Myocyte (in vitro differentiated cells): ENCODE data around the gene CDKN2B. TPM values are rescaled to one million over a fixed set of nuclear protein-coding genes. Genes with fewer than 3 reads are reported as not detected.
"Not testable (repeated sequence)": the region's sequence is repeated elsewhere in the genome, so short reads cannot be mapped to it uniquely, and the experiment has no call there.

Source experiments
- DNase-seq: peaks from one replicate; pipeline ENCODE4 v3.0.0-alpha.2; 2012; ENCODE audit warnings: low read depth
- polyA plus RNA-seq: library from polyadenylated mRNA; unstranded; fragments of >200 nt; gene quantifications from one replicate; pipeline ENCODE4 v1.2.1, GENCODE V29; 2012; ENCODE audit warnings: missing spikeins
- total RNA-seq: library from RNA; depleted of rRNA; stranded (reverse); fragments of >200 nt; gene quantifications from 2 replicates; pipeline ENCODE4 v1.2.3, GENCODE V29; 2014

CDKN2B gene, protein sequence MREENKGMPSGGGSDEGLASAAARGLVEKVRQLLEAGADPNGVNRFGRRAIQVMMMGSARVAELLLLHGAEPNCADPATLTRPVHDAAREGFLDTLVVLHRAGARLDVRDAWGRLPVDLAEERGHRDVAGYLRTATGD
- 75.8 and 81.1 TPM in 2 replicates for total RNA-seq
- polyA plus RNA-seq, result 170 TPM

DNA sequence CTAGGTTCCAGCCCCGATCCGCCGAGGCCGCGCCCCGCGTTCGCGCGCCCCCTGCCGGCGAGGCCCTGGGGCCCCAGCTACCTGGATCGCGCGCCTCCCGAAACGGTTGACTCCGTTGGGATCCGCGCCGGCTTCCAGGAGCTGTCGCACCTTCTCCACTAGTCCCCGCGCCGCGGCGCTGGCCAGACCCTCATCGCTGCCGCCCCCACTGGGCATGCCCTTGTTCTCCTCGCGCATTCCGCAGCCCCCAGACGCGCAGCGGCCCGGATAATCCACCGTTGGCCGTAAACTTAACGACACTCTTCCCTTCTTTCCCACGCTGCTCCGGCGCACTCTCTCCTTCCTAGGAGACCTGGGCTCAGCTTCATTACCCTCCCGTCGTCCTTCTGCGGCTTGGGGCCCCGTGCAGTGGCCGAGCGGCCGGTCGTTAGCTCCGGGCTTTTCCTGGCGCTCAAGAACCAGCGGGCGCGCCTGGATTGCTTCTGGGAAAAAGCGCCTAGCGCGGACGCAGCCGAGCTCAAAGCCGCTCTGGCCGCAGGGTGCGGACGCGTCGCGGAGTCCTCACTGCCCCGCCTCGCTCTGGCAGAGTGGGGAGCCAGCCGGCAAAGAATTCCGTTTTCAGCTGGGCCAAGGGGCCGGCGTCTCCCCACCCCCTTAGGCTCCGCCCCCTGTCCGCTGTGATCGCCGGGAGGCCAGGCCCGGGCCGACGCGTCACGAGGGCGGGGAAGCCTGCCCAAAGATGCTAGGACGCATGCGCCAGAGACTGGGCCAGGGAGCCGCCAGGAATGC, at the start of gene CDKN2B:
CDKN2B (minus strand) TSS at position 589 of the 789 bp plus-strand sequence; CDS start at position 237, 352 bp downstream.
- DNase-seq, result peak; percentile 100

DNA sequence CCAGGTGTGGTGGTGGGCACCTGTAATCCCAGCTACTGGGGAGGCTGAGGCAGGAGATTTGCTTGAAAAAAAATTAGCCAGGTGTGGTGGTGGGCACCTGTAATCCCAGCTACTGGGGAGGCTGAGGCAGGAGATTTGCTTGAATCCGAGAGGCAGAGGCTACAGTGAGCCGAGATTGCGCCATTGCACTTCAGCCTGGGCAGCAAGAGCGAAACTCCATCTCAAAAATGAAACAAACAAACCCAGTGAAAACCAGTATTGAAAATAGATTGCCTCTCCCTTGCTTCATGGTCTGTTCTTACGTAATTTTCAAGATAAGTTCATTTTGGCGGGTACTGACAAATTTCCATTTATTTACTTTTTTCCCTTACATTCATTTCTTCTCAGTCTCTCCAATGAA, 48.9 kb upstream of the CDKN2B start:
- DNase-seq, result not testable (repeated sequence)

DNA sequence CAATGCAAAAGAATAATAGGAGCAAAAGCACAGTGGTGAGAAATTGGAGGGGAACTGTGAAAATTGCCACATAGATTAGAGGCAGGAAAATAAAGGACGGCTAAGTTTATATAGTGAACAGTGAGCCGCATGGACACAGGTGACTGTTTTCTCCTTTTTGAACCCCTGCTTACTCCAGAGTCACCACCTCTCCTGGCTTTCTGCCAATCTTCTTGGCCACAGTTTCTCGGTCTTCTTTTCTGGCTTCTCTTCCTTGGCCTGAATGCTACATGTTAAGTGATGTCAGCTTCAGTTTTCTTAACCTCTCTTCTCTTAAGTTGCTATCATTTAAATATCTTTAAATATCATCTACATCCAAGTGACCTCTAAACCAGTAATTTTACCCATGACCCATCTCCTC, 47.3 kb upstream of the CDKN2B start:
- no peak for DNase-seq

DNA sequence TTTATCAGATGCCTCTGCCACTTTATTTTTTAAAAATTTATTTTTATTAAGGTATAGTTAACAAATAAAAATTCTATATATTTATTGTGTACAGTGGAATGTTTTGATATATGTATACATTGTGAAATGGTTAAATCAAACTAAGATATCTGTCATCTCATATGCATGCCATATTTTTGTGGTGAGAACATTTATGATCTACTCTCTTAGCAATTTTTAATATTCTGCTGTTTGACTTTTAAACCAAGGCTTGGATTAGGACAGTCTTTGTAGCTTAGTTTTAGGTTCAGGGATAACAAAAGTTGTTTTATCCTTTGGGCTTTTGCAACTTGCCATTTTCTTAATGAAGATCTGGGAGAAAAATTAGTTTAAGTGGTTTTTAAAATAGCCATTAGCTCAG, 46.0 kb upstream of the CDKN2B start:
- no peak for DNase-seq

DNA sequence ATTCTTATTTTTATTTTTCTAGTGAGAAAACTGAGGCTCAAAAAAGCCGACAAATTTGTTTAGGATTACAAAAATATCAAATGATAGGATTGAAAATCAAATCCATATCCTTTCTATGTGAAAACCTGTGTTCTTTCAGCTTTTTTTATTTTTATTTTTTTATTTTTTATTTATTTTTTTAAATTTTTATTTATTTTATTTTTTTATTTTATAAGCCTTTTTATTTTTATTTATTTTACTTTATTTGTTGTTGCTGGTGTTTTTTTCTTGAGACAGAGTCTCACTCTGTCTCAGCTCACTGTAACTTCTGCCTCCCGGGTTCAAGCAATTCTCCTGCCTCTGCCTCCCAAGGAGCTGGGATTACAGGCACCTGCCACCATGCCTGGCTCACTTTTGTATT, 45.4 kb upstream of the CDKN2B start:
- no peak for DNase-seq

DNA sequence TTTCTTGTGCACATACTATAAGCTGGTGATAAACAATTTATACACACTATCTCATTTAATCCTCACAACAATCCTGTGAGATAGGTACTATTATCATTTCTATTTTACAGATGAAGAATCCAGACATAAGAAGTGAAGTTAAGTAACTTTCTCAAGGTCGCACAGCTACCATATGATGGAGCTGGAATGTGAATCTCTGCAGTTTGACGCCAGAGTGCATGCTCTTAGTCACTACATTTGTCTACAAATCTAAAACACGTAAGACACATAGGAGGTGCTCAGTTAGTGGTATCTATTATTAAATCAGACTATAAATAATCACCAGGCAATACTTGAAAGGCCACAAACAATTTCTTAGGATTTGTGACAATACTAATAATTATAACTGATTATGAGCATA, 45.0 kb upstream of the CDKN2B start:
- no peak for DNase-seq

DNA sequence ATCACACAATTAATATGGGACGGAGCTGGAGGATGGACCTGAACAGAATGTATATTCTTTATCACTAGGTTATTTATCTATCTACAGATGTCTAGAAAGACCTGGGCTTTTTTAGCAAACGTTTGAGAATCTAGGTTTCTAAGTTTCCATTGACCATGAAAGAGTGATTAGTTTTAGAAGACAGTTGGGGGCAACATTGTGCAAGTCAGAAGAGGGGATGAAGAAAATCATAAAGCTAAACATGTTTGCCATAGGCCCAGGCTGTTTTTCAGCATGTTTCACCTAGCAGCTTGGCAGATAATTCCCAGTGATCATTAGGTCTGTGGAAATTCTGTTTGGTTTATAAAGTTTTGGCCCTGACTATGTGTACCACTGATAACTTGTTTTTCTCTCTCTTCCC, 44.1 kb upstream of the CDKN2B start:
- DNase-seq, result peak; percentile 41

DNA sequence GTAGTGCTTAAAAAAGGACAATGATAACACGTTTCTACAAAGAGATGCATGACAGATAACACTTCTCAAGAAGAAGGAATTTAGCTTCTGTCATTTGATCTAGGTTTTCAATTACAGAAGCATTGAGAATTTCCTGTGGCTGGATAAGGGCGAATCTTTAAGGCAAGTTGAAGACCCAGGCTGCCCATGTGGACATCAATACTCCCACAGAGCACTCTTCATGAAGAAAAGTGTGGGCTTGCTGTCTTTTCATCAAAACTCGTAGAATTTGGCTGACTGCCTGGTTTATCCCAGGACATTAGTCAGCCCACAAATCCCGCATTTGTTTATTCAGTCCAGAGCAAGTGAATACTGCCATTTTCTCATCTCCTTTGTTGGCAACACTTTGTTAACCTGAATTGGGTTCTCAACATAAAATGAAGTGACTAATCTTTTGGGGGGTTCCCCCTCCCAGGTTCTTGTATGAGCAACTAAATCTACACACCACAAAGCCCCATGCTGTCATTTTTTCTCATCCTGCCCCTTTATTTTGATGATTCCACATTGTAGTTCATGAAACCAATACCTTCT, 43.4 kb upstream of the CDKN2B start:
- peak; percentile 89 for DNase-seq

DNA sequence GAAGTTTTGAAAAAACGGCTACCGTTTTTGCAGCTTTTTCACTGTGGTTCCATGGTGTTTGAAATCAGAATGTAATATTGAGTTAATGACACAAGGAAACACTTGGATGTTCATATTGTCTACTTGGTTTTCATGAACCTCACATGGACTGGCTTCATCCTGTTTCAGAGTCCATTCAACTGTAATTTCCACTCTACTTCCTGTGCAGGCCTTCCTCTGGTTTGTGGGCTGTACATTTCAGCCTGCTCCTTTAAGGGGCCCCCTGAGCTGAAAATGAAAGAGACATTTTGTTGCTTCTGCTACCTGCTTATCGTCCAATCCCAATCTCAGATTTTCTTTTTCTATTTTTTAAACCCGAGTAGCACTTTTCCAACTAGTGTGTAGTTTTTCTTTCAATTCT, 41.8 kb upstream of the CDKN2B start:
- DNase-seq, result no peak

DNA sequence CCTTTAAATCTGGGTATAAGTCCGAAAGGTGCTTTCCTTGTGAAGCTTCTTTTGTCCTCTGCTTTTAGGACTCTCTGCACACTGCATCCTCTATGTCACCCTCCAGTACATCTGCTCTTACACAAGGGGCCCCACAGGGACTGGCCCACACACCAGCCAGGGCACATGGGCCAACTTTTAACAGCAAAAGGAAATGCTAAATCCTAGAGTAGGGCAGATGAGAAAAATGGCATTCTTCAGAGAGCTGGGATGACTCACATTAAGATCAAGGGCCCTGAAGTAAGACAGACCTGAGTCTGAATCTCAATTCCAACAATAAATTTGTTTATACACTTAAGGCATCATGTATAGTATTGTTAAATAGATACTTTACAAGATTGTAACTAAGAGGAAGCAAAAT, 40.3 kb upstream of the CDKN2B start:
- DNase-seq, result no peak

DNA sequence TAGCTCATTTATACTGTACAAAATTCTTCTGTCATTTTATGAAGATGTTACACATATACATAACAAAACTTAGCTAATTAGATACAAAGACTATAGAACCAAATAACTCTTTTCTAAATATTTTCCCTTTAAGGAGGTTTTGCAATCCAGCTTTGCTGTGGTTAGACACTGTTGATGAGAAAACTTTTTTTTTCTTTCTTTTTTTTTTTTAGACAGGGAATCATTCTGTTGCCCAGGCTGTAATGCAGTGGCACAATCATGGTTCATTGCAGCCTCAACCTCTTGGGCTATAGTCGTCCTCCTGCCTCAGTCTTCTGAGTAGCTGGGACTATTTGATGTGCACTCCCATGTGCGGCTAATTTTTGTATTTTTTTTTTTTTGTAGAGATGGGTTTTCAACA, 38.5 kb upstream of the CDKN2B start:
- DNase-seq, result no peak

DNA sequence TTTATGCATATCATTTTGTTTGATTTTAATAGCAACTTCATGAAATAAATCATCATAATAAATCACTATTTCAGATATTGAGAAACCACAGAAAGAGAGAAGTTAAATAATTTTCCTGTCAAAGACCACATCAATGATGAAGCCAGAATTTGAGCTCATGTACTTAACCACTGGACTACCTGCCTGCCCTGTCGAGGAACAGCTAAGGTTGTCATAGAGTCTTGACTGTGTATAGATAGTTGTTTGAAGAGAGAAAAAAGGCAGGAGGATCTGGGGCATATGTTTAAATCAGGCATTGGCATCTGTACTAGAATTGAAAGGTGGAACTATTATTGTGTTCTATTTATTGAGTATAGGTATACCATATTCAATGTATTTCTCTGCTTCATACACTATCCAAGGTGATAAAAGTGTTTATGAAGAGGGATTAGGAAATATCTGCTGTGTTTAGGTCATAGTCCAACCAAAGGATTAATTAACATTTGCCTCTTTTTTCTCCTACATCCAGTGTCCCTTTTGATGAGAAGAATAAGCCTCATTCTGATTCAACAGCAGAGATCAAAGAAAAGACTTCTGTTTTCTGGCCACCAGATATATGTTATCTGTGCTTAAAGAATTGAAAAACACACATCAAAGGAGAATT, 37.3 kb upstream of the CDKN2B start:
- no peak for DNase-seq

DNA sequence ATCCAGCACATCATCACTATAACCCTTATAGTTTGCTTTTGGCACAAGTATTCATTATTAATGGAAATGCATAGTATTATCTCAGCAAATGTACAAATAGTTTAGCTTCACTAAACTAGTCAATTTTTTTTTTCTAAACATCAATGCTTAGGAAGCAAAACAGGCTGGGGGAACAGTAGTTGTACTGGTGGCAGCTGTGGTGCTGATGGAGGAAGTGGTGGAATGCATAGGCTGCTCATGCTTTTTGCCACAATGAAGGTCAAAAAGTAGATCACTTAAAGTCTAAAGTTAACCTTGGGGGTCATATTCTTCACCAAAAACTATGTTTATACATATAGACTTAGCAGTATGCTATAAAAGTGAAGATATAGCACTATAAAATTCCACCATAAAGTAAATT, 36.3 kb upstream of the CDKN2B start:
- DNase-seq, result no peak

DNA sequence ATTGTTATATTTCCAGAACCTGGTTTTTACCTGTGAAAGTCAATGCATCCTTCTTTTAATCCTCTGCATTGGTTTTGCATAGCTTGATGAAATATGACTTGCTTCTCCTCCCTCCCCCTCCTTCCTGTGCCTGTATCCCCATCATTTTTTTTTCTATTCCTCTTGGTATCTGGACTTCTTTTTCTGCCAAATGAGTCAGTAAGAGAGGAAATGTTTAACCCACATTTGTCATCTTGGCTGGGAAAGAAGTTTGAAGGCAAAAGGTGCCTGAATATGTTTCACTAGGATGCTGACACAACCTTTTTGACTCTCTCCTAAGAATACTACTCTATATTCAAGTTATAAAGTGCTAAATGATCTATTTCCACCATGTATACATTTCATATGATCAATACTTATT, 35.5 kb upstream of the CDKN2B start:
- DNase-seq, result peak; percentile 32

DNA sequence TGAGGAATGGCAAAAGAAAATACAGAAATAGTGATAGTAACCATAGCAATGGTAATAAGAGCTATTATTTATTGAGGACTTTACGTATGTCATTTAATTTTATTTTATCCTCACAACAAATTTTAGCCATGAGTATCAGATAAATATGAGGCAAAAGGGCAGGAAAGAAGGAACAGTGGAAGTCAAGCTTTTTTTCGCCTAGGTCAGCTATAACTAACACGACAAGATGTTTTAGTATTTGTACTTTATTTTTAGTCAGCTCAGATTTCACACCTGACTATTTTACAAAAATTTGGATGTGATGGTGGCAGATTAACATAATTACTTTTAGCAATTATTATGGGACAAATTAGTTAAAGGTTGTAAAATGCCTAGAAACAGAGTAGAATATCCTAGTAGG, 34.8 kb upstream of the CDKN2B start:
- no peak for DNase-seq

DNA sequence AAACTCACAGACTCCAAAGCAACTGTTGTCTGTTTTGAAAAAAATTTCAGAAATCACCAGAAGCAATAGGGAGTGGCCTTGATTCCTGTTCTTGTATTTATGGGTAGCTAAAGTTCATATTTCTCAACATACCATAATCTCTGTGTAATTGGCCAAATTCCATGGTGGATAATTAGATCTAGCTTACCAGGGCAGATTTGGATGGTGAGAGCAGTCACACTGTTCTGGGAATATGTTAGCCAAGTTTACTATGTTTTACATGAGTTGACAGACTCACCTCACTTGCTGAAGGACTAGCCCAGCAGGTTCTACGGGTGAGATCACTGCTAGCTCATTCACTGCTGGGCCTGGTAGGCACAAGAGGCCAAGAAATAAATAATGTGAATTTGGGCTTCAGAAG, 32.7 kb upstream of the CDKN2B start:
- no peak for DNase-seq

DNA sequence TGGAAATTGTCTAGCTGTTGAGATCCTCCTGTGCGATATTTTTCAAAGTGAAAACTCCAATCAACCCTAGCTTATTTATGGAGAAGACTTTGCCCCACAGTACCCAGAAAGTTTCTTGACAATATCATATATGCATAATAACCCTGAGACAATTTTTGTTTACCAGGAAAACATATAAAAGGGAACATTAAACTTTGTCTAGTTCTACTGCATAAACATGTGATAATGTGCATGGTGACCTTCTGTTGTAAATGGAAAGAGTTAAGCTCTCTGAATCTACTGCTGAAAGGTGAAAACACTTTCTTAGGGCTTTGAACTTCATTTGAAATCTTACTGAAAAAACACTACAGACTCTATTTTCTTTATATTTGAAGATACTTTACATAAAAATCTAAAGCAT, 32.2 kb upstream of the CDKN2B start:
- no peak for DNase-seq

DNA sequence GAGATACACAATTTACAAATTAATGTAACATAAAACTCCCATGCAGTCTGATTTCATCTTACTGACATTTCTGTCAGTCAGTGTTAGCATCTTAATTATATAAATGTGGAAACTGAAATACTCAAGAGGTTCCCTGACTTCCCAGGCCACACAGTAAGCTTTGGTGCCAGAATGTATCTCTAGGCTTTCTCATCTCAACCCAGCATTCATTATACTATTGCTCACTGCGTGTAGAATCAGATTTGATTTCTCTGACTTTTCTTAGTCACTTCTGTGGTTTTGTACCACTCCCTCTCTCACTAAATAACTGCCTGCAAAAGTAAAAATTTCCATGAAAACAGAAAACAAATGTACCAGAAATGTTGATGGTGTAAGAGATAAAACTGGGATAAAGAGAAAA, 31.7 kb upstream of the CDKN2B start:
- DNase-seq, result peak; percentile 59

DNA sequence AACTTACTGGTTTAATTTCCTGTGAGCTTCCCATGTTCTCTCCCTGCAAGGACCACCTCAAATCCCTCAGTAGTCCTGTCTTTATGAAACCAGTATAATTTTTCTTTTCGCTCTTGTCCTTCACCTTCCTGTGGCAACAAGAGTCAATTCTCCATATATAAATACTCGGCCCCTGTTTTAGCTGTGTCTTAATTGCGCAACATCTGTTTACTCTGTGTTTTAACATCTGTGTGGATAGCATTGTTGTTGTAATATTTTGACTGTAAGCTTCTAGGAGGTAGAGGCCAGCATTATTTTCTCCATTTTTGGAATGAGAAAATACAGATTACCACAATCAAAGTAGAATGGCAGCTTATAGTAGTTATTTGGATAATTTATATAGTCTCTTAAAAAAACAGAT, 30.2 kb upstream of the CDKN2B start:
- DNase-seq, result no peak

DNA sequence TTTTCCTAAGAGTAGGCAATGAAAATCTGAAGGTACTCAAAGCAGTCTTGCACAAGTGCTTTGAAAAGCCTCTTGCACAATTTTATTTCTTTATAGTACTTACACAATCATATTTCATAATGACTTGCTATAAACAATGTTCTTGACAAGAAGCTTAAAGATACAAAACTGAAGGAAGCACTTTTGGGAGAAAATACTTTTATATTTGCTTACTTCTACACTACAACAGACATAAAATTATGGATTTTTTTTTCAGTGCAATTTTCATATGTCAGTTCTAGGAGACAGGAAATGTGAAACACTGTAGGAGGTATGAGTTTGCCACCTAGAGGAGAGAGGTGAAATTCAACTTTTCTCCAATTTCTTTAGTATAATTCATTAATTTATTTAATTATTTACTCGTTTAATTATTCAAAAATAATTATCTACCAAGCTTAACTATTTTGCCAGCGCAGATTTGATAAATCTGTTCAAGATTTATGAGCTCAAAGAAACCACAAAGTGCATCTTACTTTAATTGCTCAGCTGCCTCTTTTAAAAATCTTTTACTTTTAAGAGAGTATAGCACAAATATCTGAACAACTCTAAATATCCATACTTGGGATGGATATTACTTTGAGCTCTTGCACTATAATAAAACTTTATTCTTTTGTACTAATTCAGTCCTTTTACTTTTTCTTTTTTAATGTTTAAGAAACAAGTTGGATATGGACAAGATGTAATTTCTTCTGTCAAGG, 29.0 kb upstream of the CDKN2B start:
- DNase-seq, result peak; percentile 54

DNA sequence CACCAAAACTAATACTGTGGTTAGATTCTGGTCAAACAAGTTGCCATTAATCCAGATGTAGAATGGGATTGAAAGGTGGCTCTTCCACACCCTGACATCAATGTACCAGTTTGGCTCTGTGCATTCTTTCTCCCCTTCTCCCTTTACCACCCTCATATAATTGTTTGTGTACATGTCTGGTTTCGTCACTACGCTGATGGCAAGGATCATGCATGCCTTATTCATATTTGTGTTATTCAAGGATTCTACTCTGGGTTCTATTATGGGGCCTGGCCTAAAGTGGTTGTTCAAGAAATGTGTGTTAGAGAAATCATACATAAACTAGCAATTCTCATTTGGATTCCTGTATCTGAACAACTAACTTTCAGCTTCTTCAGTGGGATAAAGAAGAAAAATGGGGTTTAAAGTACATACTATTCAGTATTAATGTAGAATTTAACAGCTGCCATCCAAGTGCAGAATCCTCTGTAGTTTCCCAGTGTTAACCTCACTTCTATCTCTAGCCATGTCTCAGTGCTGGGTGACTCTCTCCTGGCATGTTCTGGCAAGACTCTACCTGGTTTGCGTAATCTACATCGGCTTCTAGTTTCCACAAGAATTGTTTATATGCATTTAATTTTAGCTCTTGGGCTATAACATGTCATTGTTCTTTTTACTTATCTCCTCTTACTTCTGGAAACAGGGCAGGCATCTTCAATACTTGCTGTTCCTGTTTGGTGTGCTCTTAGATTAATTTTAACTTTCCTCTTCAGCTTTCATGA, 27.9 kb upstream of the CDKN2B start:
- no peak for DNase-seq
